Measurements from ENCODE around the gene EDIL3. TPM values are rescaled to one million over a fixed set of nuclear protein-coding genes. Genes with fewer than 3 reads are reported as not detected.

EDIL3 gene
- total and polyA plus RNA-seq, 2 donors (not counting 1 experiment from before 2014, with no cell fraction given): 12.1 to 149 TPM

GRCh38 chr5:84260939-84261338, 123.7 kb downstream of the EDIL3 start:
- TF ChIP-seq EZH2 (IDR thresholded peaks at IDR 0.05; ENCODE audit: low read length, missing control alignments): no peak
- no peak for TF ChIP-seq CTCF (conservative IDR thresholded peaks at IDR 0.05 in 1 of 2, IDR thresholded peaks at IDR 0.05 in 1 of 2; ENCODE audit: low read depth in 1 of 2, low read length in 2 of 2)
- Histone ChIP-seq H3K79me2 (ENCODE audit: control insufficient read depth, insufficient read depth, low read length) (no peaks in the 10 kb centered on the region), H3K9me3 (ENCODE audit: control insufficient read depth, insufficient read depth, low read depth, low read length) (no peaks in the 10 kb centered on the region), H3K4me2 (ENCODE audit: extremely low read depth, insufficient read depth, low read length) (no peak overlapping the region), H3K27ac (ENCODE audit: insufficient read depth, low read length) (no peak overlapping the region), H2AFZ (ENCODE audit: low read length) (no peak overlapping the region), H4K20me1 (ENCODE audit: control insufficient read depth, extremely low read depth, insufficient read depth, low read length) (no peaks in the 10 kb centered on the region), H3K27me3 (ENCODE audit: control insufficient read depth, insufficient read depth, low read length) (no peaks in the 10 kb centered on the region), H3K4me3 (replicated peaks in 1 of 4; ENCODE audit: control extremely low read depth in 1 of 4, insufficient read depth in 1 of 4, low read depth in 3 of 4, low read length in 4 of 4) (no peak overlapping the region), H3K9ac (ENCODE audit: insufficient read depth, low read length) (no peak overlapping the region), H3K36me3 (ENCODE audit: control insufficient read depth, insufficient read depth, low read length) (no peaks in the 10 kb centered on the region), H3K4me1 (ENCODE audit: control insufficient read depth, extremely low read depth, insufficient read depth, low read length) (no peaks in the 10 kb centered on the region)
- DNase-seq (ENCODE audit: low read depth in 2 of 2): no peak

- H3K9ac ChIP-seq (ENCODE audit: insufficient read depth, low read length): no peak overlapping the region
- DNase-seq (ENCODE audit: low read depth in 2 of 2): no peak
- no peaks in the 10 kb centered on the region for H3K4me1 ChIP-seq (ENCODE audit: control insufficient read depth, extremely low read depth, insufficient read depth, low read length)
- H2AFZ ChIP-seq (ENCODE audit: low read length): no peak overlapping the region
- no peaks in the 10 kb centered on the region for H3K36me3 ChIP-seq (ENCODE audit: control insufficient read depth, insufficient read depth, low read length)
- H3K27ac ChIP-seq (ENCODE audit: insufficient read depth, low read length): no peak overlapping the region
- TF ChIP-seq CTCF (conservative IDR thresholded peaks at IDR 0.05 in 1 of 2, IDR thresholded peaks at IDR 0.05 in 1 of 2; ENCODE audit: low read depth in 1 of 2, low read length in 2 of 2) (no peak), EZH2 (IDR thresholded peaks at IDR 0.05; ENCODE audit: low read length, missing control alignments) (no peak)
- H3K27me3 ChIP-seq (ENCODE audit: control insufficient read depth, insufficient read depth, low read length): no peaks in the 10 kb centered on the region
- no peak overlapping the region for H3K4me2 ChIP-seq (ENCODE audit: extremely low read depth, insufficient read depth, low read length)
- H3K4me3 ChIP-seq (replicated peaks in 1 of 4; ENCODE audit: control extremely low read depth in 1 of 4, insufficient read depth in 1 of 4, low read depth in 3 of 4, low read length in 4 of 4): no peak overlapping the region
- H3K9me3 ChIP-seq (ENCODE audit: control insufficient read depth, insufficient read depth, low read depth, low read length): no peaks in the 10 kb centered on the region
- H3K79me2 ChIP-seq (ENCODE audit: control insufficient read depth, insufficient read depth, low read length): no peaks in the 10 kb centered on the region
- H4K20me1 ChIP-seq (ENCODE audit: control insufficient read depth, extremely low read depth, insufficient read depth, low read length): no peaks in the 10 kb centered on the region
These were observed 124.5 kb downstream of the EDIL3 start for GRCh38 chr5:84260140-84260539.

DNA sequence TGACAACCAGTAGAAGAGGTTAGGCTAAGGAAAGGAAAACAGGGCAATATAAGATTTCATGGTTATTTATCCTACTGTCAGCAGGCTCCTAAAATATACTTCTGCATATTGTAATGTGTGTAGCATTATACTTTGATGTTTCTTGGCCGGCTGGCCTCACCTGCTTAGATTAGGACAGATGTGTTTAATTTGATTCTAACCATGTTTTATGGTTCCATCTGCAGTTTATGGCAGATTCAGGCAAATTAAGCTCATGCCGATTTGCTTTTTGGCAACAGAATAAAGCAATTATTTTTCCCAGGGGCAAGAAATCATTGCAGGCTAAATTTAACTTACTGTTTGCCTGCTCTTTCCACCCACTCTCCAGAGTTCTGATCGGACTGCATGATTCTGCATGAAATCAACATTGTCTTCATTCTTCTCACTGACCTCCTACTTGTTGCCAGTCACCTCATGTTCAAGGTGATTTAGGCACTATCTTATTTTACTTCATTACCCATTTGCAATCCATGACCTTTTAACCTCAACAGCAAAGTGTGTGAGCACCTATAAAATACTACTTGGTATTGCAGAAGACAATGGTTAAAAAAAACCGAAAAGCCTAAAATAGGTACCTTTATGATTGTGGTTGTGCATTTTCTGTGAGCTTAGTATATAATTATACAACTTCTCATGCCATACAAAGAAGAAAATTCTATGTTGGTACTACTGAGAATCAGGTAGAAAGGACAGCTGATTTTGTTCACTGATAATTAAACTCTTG, 125.2 kb downstream of the EDIL3 start:
- Histone ChIP-seq H3K27ac (ENCODE audit: insufficient read depth, low read length) (no peak overlapping the region), H2AFZ (ENCODE audit: low read length) (no peak overlapping the region), H3K9ac (ENCODE audit: insufficient read depth, low read length) (no peak overlapping the region), H3K36me3 (ENCODE audit: control insufficient read depth, insufficient read depth, low read length) (no peaks in the 10 kb centered on the region), H3K4me1 (ENCODE audit: control insufficient read depth, extremely low read depth, insufficient read depth, low read length) (no peaks in the 10 kb centered on the region), H3K4me2 (ENCODE audit: extremely low read depth, insufficient read depth, low read length) (no peak overlapping the region), H3K79me2 (ENCODE audit: control insufficient read depth, insufficient read depth, low read length) (no peaks in the 10 kb centered on the region), H4K20me1 (ENCODE audit: control insufficient read depth, extremely low read depth, insufficient read depth, low read length) (no peaks in the 10 kb centered on the region), H3K9me3 (ENCODE audit: control insufficient read depth, insufficient read depth, low read depth, low read length) (no peaks in the 10 kb centered on the region), H3K4me3 (replicated peaks in 1 of 4; ENCODE audit: control extremely low read depth in 1 of 4, insufficient read depth in 1 of 4, low read depth in 3 of 4, low read length in 4 of 4) (no peak overlapping the region), H3K27me3 (ENCODE audit: control insufficient read depth, insufficient read depth, low read length) (no peaks in the 10 kb centered on the region)
- TF ChIP-seq EZH2 (IDR thresholded peaks at IDR 0.05; ENCODE audit: low read length, missing control alignments) (no peak), CTCF (conservative IDR thresholded peaks at IDR 0.05 in 1 of 2, IDR thresholded peaks at IDR 0.05 in 1 of 2; ENCODE audit: low read depth in 1 of 2, low read length in 2 of 2) (no peak)
- DNase-seq (ENCODE audit: low read depth in 2 of 2): peak in 1 of 2 donors; percentile 48

All from fibroblast of lung (primary cell).